ENCODE results near the gene ACTL8.

- TF ChIP-seq POLR2A (IDR thresholded peaks at IDR 0.05) (no peak), CTCF (IDR thresholded peaks at IDR 0.05) (no peak), EP300 (IDR thresholded peaks at IDR 0.05) (no peak)
These were observed 105.7 kb downstream of the ACTL8 start for GRCh38 chr1:17860812-17861211.

Data from tibial nerve (tissue), 4 donors.